ENCODE results near the gene JAZF1.

The JAZF1 gene

DNA sequence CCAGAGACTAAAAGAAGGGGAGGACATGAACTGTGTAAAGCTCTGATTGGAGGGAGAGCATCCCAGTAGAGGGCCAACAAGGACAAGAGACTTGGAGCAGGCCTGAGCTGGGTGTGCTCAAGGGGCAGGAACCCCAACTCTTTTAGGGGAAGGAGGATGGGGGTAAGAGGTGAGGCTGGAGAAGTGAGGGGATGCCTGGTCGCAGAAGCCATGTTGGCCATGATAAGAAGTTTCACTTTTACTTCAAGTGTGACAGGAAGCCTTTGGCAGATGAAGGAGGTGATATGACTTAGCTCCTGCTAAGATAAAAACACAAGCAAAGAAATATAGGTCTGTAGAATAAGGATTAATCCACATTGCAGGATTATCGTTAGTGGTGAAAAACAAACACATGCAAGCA is 208.3 kb downstream of the JAZF1 start:
- in situ Hi-C loops (cut with HindIII; ENCODE audit: low pct_ligation_motif_present, low pct_unique_long_range_greater_than_20kb, low sequenced_read_pairs): no loop called here
- DNase-seq: no peak

GRCh38 chr7:27971171-27971812 is 209.3 kb downstream of the JAZF1 start:
- in situ Hi-C loops (cut with HindIII; ENCODE audit: low pct_ligation_motif_present, low pct_unique_long_range_greater_than_20kb, low sequenced_read_pairs): no loop called here
- DNase-seq: no peak

GRCh38 chr7:27970350-27970749 is 210.2 kb downstream of the JAZF1 start:
- in situ Hi-C loops (cut with HindIII; ENCODE audit: low pct_ligation_motif_present, low pct_unique_long_range_greater_than_20kb, low sequenced_read_pairs): no loop called here
- no peak for DNase-seq

- in situ Hi-C loops (cut with HindIII; ENCODE audit: low pct_ligation_motif_present, low pct_unique_long_range_greater_than_20kb, low sequenced_read_pairs): no loop called here
- DNase-seq: no peak
Measured at GRCh38 chr7:27969346-27969745, 211.2 kb downstream of the JAZF1 start.

- no peak for DNase-seq
- in situ Hi-C loops (cut with HindIII; ENCODE audit: low pct_ligation_motif_present, low pct_unique_long_range_greater_than_20kb, low sequenced_read_pairs): no loop called here
Measured at GRCh38 chr7:27967639-27968038, 213.0 kb downstream of the JAZF1 start.

DNA sequence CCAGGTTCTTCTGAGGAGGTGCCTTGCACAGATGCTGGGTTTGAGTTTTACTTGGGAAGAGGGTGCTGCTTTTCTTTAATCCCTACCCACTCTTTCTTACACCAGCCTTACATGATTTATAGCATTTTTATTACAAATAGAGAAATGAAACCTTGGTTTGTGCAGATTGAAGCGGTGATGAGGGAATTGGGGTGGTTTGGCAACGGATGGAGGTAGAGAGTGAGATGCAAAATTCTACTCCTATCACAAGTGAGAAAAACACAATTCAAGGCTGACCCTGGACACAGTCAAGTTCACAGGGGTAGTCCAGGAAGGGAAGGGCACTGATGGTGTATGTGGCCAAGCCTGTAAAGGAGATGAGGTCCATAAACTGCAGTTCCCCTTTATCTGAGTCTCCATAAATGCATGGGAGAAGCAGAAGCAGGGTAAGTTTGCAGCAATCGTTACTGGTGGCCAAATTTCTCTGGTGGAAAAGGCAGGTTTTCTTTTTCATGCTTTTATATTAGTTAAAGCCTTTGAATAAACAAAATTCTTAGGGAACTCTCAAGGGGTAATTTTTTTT is 214.3 kb downstream of the JAZF1 start:
- in situ Hi-C loops (cut with HindIII; ENCODE audit: low pct_ligation_motif_present, low pct_unique_long_range_greater_than_20kb, low sequenced_read_pairs): no loop called here
- DNase-seq: no peak

GRCh38 chr7:27965650-27966049 is 214.9 kb downstream of the JAZF1 start:
- no peak for DNase-seq
- in situ Hi-C loops (cut with HindIII; ENCODE audit: low pct_ligation_motif_present, low pct_unique_long_range_greater_than_20kb, low sequenced_read_pairs): no loop called here

- in situ Hi-C loops (cut with HindIII; ENCODE audit: low pct_ligation_motif_present, low pct_unique_long_range_greater_than_20kb, low sequenced_read_pairs): no loop called here
- DNase-seq: no peak
Measured at GRCh38 chr7:27964820-27965219, 215.8 kb downstream of the JAZF1 start.

- in situ Hi-C loops (cut with HindIII; ENCODE audit: low pct_ligation_motif_present, low pct_unique_long_range_greater_than_20kb, low sequenced_read_pairs): no loop called here
- DNase-seq: no peak
Measured at GRCh38 chr7:27963056-27963455, 217.5 kb downstream of the JAZF1 start.

- in situ Hi-C loops (cut with HindIII; ENCODE audit: low pct_ligation_motif_present, low pct_unique_long_range_greater_than_20kb, low sequenced_read_pairs): no loop called here
- no peak for DNase-seq
Measured at GRCh38 chr7:27962273-27962672, 218.3 kb downstream of the JAZF1 start.

- peak; percentile 57 for DNase-seq
- in situ Hi-C loops (cut with HindIII; ENCODE audit: low pct_ligation_motif_present, low pct_unique_long_range_greater_than_20kb, low sequenced_read_pairs): no loop called here
Measured at GRCh38 chr7:27961255-27961654, 219.3 kb downstream of the JAZF1 start.

- DNase-seq: no peak
- in situ Hi-C loops (cut with HindIII; ENCODE audit: low pct_ligation_motif_present, low pct_unique_long_range_greater_than_20kb, low sequenced_read_pairs): no loop called here
Measured at GRCh38 chr7:27960415-27960814, 220.2 kb downstream of the JAZF1 start.

GRCh38 chr7:27958933-27959548 is 221.6 kb downstream of the JAZF1 start:
- in situ Hi-C loops (cut with HindIII; ENCODE audit: low pct_ligation_motif_present, low pct_unique_long_range_greater_than_20kb, low sequenced_read_pairs): no loop called here
- no peak for DNase-seq

GRCh38 chr7:27955596-27955995 is 225.0 kb downstream of the JAZF1 start:
- in situ Hi-C loops (cut with HindIII; ENCODE audit: low pct_ligation_motif_present, low pct_unique_long_range_greater_than_20kb, low sequenced_read_pairs): no loop called here
- DNase-seq: no peak

- DNase-seq: no peak
- in situ Hi-C loops (cut with HindIII; ENCODE audit: low pct_ligation_motif_present, low pct_unique_long_range_greater_than_20kb, low sequenced_read_pairs): no loop called here
Measured at GRCh38 chr7:27955011-27955410, 225.6 kb downstream of the JAZF1 start.

- in situ Hi-C loops (cut with HindIII; ENCODE audit: low pct_ligation_motif_present, low pct_unique_long_range_greater_than_20kb, low sequenced_read_pairs): no loop called here
- no peak for DNase-seq
Measured at GRCh38 chr7:27953777-27954176, 226.8 kb downstream of the JAZF1 start.

- in situ Hi-C loops (cut with HindIII; ENCODE audit: low pct_ligation_motif_present, low pct_unique_long_range_greater_than_20kb, low sequenced_read_pairs): no loop called here
Measured at GRCh38 chr7:27953361-27953760, 227.2 kb downstream of the JAZF1 start.

GRCh38 chr7:27952456-27953285 is 227.9 kb downstream of the JAZF1 start:
- no peak for DNase-seq
- in situ Hi-C loops (cut with HindIII; ENCODE audit: low pct_ligation_motif_present, low pct_unique_long_range_greater_than_20kb, low sequenced_read_pairs): no loop called here

More at GRCh38 chr7:27953361-27953760, 227.2 kb downstream of the JAZF1 start:
- DNase-seq: no peak

DNA sequence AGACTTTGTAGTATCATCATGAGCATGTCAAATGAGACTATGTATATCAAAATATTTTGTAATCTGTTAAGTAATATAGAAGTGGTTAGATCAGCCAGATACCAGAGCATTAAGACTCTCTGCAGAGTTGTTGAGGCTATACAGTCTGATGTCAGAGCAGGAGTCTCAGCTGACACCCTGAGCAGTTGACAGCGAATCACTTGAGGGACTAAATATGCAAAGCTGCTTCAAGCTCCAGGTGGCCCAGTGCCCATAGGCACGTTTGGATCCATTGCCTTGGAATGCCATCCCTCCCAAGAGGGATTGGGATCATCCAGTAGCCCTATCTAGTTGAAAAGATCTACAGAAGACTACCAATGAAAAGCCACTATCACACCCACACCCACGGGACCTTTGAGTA is 230.5 kb downstream of the JAZF1 start:
- in situ Hi-C loops (cut with HindIII; ENCODE audit: low pct_ligation_motif_present, low pct_unique_long_range_greater_than_20kb, low sequenced_read_pairs): no loop called here
- no peak for DNase-seq

Measured in ACHN (cell line).